Esophagus squamous epithelium (tissue), 5 donors: ENCODE results near the gene PIAS4. TPM values are rescaled to one million over a fixed set of nuclear protein-coding genes. Genes with fewer than 3 reads are reported as not detected.
A peak's percentile ranks its signal among the peaks of the same experiment; 100 is the strongest.

Experiments
- DNase-seq: peaks from one replicate; lab custom pipeline; 2025; lab: John Stamatoyannopoulos, UW
- H3K27ac ChIP-seq, 4 donors: fragments of 200-600 bp; sonication (generic); one replicate each; pipeline ENCODE4 v1.5.1; 2016 to 2019; ENCODE audit warnings: mild to moderate bottlenecking in 1 of 4
- H3K27me3 ChIP-seq, 4 donors: fragments of 200-600 bp; sonication (generic); 1 replicate in 3 of 4; 2 replicates in 1 of 4; pipeline versions ENCODE4 v1.5.1 to v1.6.0; 2017 to 2021; ENCODE audit warnings: antibody characterized with exemption in 1 of 4
- H3K36me3 ChIP-seq, 3 donors: fragments of 200-600 bp; sonication (generic); one replicate each; pipeline ENCODE4 v1.5.1; 2016 to 2019
- H3K4me1 ChIP-seq, 3 donors: fragments of 200-600 bp; sonication (generic); one replicate each; pipeline ENCODE4 v1.5.1; 2017 to 2019
- H3K4me3 ChIP-seq, 4 donors: fragments of 200-600 bp; sonication (generic); 1 replicate in 3 of 4; 2 replicates in 1 of 4; pipeline ENCODE4 v1.5.1; 2016 to 2019; ENCODE audit warnings: mild to moderate bottlenecking in 2 of 4, moderate library complexity in 1 of 4
- H3K9me3 ChIP-seq, 3 donors: fragments of 200-600 bp; sonication (generic); one replicate each; pipeline ENCODE4 v1.5.1; 2016 to 2019
- CTCF ChIP-seq, 6 experiments: fragments of 450-650 bp in 4 of 6; fragments of 200-600 bp in 2 of 6; sonication (generic) in 2 of 6; IDR thresholded peaks; one replicate each; pipeline ENCODE4 v1.5.1; 2016 to 2019; ENCODE audit warnings: antibody characterized with exemption in 6 of 6, mild to moderate bottlenecking in 4 of 6, moderate library complexity in 4 of 6
- POLR2A ChIP-seq, 4 donors: fragments of 450-650 bp; IDR thresholded peaks; one replicate each; pipeline ENCODE4 v1.6.1; 2017; ENCODE audit warnings: antibody characterized with exemption in 4 of 4, mild to moderate bottlenecking in 4 of 4, moderate library complexity in 3 of 4
- WGBS, 2 donors: methylation state at CpG; one replicate each; pipeline ENCODE4 v1.1.5; 2018; 5-methylcytosine and 5-hydroxymethylcytosine counted together
- intact Hi-C: fragments of 100-400 bp; cut with DNase I; formaldehyde crosslinking; loops from one replicate; pipeline ENCODE4 v1.15.0; 2022
- total RNA-seq, 4 donors: library from RNA; depleted of rRNA; stranded (reverse); fragments of >200 nt; gene quantifications; one replicate each; pipeline ENCODE4 v1.1.0, GENCODE V29; 2016
- donor health status: DM: yes; HTN: yes; CAD: no.

PIAS4 gene
- total RNA-seq, 4 donors from 2014 or later, result 11.4 to 15.1 (median 13.0) TPM

- no peak for DNase-seq
- intact Hi-C loops, result no loop called here
Observed at GRCh38 chr19:4060621-4061177, 53.2 kb downstream of the PIAS4 start.

DNA sequence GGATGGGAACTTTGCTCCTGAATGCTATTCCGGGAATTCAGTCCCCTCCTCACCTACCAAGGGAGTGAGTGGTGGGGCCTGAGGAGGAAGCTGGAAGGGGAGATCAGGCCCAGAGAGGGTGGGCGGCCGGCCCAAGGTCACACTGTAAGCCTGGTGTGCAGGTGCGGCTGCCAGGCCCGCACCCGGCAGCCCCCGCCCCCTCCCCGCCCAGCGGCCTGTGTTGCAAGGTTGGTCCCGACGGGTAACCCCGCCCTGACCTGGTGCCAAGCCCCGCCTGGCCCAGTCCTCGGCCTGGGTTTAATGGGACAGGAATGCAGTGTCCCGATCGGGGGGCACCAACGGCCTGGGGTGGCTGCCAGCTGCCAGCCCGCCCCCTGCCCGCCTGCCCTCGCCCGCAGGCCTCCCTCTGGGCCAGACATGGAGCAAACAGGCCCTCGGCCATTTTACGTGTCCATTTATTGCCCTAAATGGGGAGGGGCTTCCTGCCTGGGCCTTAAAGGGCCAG lies 53.7 kb downstream of the PIAS4 start:
- H3K9me3 ChIP-seq, result no peaks in the 10 kb centered on the region
- intact Hi-C loops, result no loop called here
- DNase-seq, result no peak
- H3K4me1 ChIP-seq, result peaks cover 65 to 82% (median 67%) of the 10 kb centered on the region in 3 donors
- TF ChIP-seq CTCF (IDR thresholded peaks at IDR 0.05) (no peak), POLR2A (IDR thresholded peaks at IDR 0.05) (peak in 1 of 4 donors; percentile 60)
- 0 to 5% methylated on average over 1 to 7 of the region's 23 CpGs for WGBS, 2 donors
- no peaks in the 10 kb centered on the region for H3K27me3 ChIP-seq
- H3K27ac ChIP-seq, result peak overlapping the region; percentile 97 to 99 (median 98)
- H3K36me3 ChIP-seq, result peaks cover 0 to 27% (median 5%) of the 10 kb centered on the region in 3 donors
- peak overlapping the region; percentile 22 to 100 (median 99) for H3K4me3 ChIP-seq

More at GRCh38 chr19:4060621-4061177, 53.2 kb downstream of the PIAS4 start:
- H3K4me1 ChIP-seq, result peaks cover 65 to 87% (median 72%) of the 10 kb centered on the region in 3 donors
- 35% methylated on average over 8 of the region's 16 CpGs; no CpG with 5 or more reads in 1 of the 2 donors for WGBS, 2 donors
- TF ChIP-seq POLR2A (IDR thresholded peaks at IDR 0.05) (no peak), CTCF (IDR thresholded peaks at IDR 0.05) (no peak)
- peaks cover 0 to 32% (median 5%) of the 10 kb centered on the region in 3 donors for H3K36me3 ChIP-seq
- peak overlapping the region; percentile 22 to 100 (median 99) for H3K4me3 ChIP-seq
- peak overlapping the region; percentile 97 to 99 (median 98) for H3K27ac ChIP-seq
- no peaks in the 10 kb centered on the region for H3K27me3 ChIP-seq
- no peaks in the 10 kb centered on the region for H3K9me3 ChIP-seq

GRCh38 chr19:4061683-4062418 lies 54.3 kb downstream of the PIAS4 start:
- 7 to 13% methylated on average over 3 to 5 of the region's 29 CpGs for WGBS, 2 donors
- Histone ChIP-seq H3K4me1 (peaks cover 65 to 76% (median 67%) of the 10 kb centered on the region in 3 donors), H3K4me3 (peak overlapping the region; percentile 22 to 100 (median 99)), H3K9me3 (no peaks in the 10 kb centered on the region), H3K27me3 (no peaks in the 10 kb centered on the region), H3K36me3 (peaks cover 0 to 20% (median 5%) of the 10 kb centered on the region in 3 donors), H3K27ac (peak overlapping the region; percentile 97 to 99 (median 98))
- no peak for DNase-seq
- TF ChIP-seq POLR2A (IDR thresholded peaks at IDR 0.05) (peak in 1 of 4 donors; percentile 15), CTCF (IDR thresholded peaks at IDR 0.05) (no peak)
- intact Hi-C loops, result no loop called here

DNA sequence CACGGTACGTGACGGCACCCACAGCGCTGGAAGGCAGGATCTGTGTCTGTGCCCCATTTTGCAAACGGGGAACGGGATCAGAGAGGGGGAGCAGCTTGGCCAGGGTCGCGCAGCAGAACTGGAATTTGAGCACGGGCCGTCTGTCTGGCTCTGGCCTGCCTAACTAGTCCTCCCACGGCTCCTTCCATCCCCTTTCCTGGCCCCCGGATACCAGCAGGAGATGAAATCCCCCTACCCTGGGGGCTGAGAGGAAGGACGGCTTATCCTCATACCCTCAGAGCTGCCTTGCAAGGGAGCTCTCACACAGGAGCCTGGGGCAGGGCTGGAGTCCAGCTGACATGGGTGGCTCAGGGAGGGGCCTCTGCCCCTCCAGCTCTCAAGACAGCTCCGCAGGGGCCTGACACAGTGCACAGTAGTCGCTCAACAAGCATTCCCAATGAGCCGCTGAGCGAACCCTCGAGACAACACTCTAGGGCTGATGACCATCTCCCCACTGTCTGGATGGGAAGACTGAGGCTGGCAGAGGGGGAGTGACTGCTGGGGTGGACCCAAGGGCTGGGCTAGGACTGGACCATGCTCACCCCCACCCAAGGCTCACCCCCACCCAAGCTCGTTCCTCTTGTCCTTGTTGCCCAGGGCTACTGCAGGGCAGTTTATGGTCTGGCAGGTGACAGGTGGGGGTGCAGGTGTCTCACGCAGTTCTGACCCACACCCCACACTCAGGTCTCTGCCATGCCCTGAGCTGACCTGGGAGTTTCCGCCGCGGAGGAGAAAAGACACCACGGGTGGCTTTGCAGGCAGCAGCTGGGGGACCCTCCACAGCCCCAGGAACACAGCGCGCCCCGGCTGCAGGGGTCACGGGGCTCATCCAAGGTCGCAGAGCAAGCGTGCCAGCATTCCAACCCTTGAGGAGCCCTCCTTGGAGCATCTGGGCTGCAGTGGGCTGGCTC lies 55.2 kb downstream of the PIAS4 start:
- TF ChIP-seq POLR2A (IDR thresholded peaks at IDR 0.05) (no peak), CTCF (IDR thresholded peaks at IDR 0.05) (no peak)
- Histone ChIP-seq H3K27ac (peak overlapping the region; percentile 97 to 99 (median 98)), H3K36me3 (peaks cover 0 to 14% (median 5%) of the 10 kb centered on the region in 3 donors), H3K4me3 (peak overlapping the region; percentile 81 to 100 (median 99)), H3K9me3 (no peaks in the 10 kb centered on the region), H3K27me3 (no peaks in the 10 kb centered on the region), H3K4me1 (peaks cover 62 to 73% (median 70%) of the 10 kb centered on the region in 3 donors)
- 20 to 75% methylated on average over 1 to 4 of the region's 30 CpGs for WGBS, 2 donors
- intact Hi-C loops, result no loop called here
- DNase-seq, result no peak
